ENCODE measurements around the gene FOXD2.

FOXD2 gene

DNA sequence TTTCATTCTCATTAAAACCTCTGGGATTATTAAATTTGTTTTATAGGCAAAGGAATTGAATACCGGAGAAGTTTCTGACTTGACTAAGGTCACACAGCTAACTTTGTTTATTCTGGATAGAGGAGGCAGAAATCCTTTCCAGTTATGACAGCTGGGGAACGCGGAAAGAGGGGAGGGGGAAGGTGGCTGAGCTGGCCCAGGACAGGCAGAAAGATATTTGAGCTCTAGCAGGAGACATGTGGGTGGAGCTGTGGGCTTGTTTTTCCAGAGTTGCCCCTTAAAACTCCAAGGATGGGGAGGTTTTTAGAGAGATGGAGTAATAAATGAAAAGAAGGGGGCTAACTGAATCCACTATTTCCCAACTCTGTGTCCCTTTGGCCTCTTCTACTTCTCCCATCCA is 27.8 kb downstream of the FOXD2 start:
- DNase-seq (ENCODE audit: low read depth, low spot score), result no peak
- Histone ChIP-seq H3K4me1 (ENCODE audit: control insufficient read depth, insufficient read depth, low read length) (peaks cover 3% of the 10 kb centered on the region; the same call in 1 of the 2 replicates), H3K4me3 (ENCODE audit: low read length) (no peak overlapping the region), H3K27ac (ENCODE audit: low read length) (no peak overlapping the region), H3K27me3 (ENCODE audit: control insufficient read depth, insufficient read depth, low read length) (no peaks in the 10 kb centered on the region), H3K9me3 (ENCODE audit: control insufficient read depth, insufficient read depth, low read length) (no peaks in the 10 kb centered on the region), H3K36me3 (ENCODE audit: control insufficient read depth, insufficient read depth, low read length) (no peaks in the 10 kb centered on the region)
- WGBS (ENCODE audit: insufficient coverage, insufficient read length), result no CpG with 5 or more reads among the region's 3 CpGs

DNA sequence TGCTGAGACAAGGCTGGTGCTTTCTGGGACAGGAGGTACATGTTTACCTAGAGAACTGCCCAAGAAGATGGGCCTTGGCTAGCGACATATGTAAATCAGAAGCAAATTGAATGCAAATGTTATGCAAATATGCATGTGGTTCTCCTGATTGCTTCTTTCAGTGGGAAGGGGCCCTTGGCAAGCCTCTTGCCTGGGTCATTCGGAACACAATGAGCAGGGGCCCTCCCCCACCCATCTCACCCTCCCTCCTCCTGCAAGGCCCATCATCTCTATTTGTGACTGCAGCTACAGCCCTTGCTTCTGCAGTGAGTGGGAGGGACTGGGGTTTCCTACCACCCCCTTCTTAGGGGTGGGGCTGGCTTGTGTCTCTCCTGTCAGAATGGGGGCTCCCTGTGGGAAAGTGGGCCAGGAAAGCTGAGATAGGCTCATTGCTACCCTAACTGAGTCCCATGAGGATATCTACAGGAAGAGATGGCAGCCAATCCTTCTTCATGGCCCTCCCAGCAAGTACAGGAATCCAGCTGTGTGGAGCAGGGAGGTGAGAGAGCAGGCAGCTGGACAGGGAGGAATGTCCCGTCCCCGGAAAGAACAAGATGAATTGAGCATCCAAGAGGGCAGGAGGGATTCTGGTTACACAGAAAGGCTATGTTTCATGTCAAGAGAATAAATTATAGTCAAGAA is 31.0 kb downstream of the FOXD2 start:
- H3K27ac ChIP-seq (ENCODE audit: low read length), result no peak overlapping the region
- no CpG with 5 or more reads among the region's 4 CpGs for WGBS (ENCODE audit: insufficient coverage, insufficient read length)
- H3K4me1 ChIP-seq (ENCODE audit: control insufficient read depth, insufficient read depth, low read length), result peaks cover 3% of the 10 kb centered on the region; the same call in 1 of the 2 replicates
- no peak for DNase-seq (ENCODE audit: low read depth, low spot score)
- no peak overlapping the region for H3K4me3 ChIP-seq (ENCODE audit: low read length)
- H3K9me3 ChIP-seq (ENCODE audit: control insufficient read depth, insufficient read depth, low read length), result no peaks in the 10 kb centered on the region
- H3K27me3 ChIP-seq (ENCODE audit: control insufficient read depth, insufficient read depth, low read length), result no peaks in the 10 kb centered on the region
- H3K36me3 ChIP-seq (ENCODE audit: control insufficient read depth, insufficient read depth, low read length), result no peaks in the 10 kb centered on the region

DNA sequence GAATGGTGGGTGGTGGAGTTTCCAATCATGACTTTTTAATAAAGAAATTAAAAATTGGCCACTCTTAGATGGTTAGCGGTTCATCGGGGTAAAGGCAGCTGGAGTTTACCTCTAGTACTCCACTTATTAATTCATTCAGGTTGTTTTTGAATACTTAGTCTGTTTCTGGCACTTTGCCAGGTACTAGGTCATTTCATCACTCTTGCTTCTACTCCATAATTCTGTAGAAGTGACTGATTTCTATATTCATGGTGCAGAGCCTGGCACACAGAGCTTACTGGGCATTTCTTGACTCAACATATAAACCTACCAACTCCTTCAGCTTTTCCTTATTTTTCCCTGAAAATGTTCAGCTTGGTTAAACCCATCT is 31.5 kb downstream of the FOXD2 start:
- H3K27ac ChIP-seq (ENCODE audit: low read length), result no peak overlapping the region
- WGBS (ENCODE audit: insufficient coverage, insufficient read length), result no CpG with 5 or more reads among the region's 2 CpGs
- no peak for DNase-seq (ENCODE audit: low read depth, low spot score)
- H3K27me3 ChIP-seq (ENCODE audit: control insufficient read depth, insufficient read depth, low read length), result no peaks in the 10 kb centered on the region
- H3K4me3 ChIP-seq (ENCODE audit: low read length), result no peak overlapping the region
- H3K36me3 ChIP-seq (ENCODE audit: control insufficient read depth, insufficient read depth, low read length), result no peaks in the 10 kb centered on the region
- H3K4me1 ChIP-seq (ENCODE audit: control insufficient read depth, insufficient read depth, low read length), result peaks cover 3% of the 10 kb centered on the region; the same call in 1 of the 2 replicates
- no peaks in the 10 kb centered on the region for H3K9me3 ChIP-seq (ENCODE audit: control insufficient read depth, insufficient read depth, low read length)

DNA sequence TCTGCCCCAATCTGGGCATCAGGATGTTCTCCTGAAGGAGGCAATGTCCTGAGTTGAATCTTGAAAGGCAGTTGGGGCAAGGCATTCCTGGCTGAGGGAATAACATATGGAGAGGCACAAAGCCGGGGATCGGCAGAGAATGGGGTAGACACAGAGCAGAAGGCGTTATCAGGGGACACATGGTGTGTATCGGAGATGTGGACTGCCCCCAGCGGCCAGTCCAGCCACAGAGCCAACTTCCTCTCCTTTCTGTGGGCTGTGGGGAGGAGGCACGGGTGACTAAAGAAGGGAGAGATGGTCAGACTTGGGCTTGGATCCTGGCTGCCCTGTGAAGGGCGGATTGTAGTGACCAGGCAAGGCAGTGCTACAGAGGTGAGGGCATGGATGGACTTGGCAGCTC is 32.1 kb downstream of the FOXD2 start:
- H3K27ac ChIP-seq (ENCODE audit: low read length), result no peak overlapping the region
- no peaks in the 10 kb centered on the region for H3K9me3 ChIP-seq (ENCODE audit: control insufficient read depth, insufficient read depth, low read length)
- no peaks in the 10 kb centered on the region for H3K27me3 ChIP-seq (ENCODE audit: control insufficient read depth, insufficient read depth, low read length)
- DNase-seq (ENCODE audit: low read depth, low spot score), result no peak
- no CpG with 5 or more reads among the region's 7 CpGs for WGBS (ENCODE audit: insufficient coverage, insufficient read length)
- H3K4me1 ChIP-seq (ENCODE audit: control insufficient read depth, insufficient read depth, low read length), result peaks cover 6% of the 10 kb centered on the region; the same call in 1 of the 2 replicates
- H3K36me3 ChIP-seq (ENCODE audit: control insufficient read depth, insufficient read depth, low read length), result no peaks in the 10 kb centered on the region
- no peak overlapping the region; the same call in 1 of the 2 replicates for H3K4me3 ChIP-seq (ENCODE audit: low read length)

DNA sequence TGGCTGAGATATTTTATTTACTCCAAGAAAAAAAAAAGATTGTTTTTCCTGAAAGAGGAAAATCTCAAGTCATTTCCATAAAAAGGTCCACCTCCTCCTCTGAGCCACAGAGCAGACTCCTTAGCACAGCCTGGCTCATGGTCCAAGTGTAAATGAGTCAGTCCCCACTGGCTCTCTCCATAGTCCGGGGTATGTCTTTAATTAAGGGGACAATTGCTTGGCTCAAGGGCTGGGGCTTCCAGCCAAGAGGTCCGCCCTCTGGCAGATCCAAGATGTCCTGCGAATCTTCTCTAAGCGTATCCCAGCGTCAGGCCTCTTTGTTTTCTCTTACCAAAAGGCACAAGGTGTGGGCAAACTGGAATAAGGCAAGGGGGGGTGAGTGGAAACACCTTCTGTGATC is 33.3 kb downstream of the FOXD2 start:
- DNase-seq (ENCODE audit: low read depth, low spot score), result no peak
- H3K27me3 ChIP-seq (ENCODE audit: control insufficient read depth, insufficient read depth, low read length), result no peaks in the 10 kb centered on the region
- H3K4me1 ChIP-seq (ENCODE audit: control insufficient read depth, insufficient read depth, low read length), result peaks cover 6% of the 10 kb centered on the region; the same call in 1 of the 2 replicates
- H3K4me3 ChIP-seq (ENCODE audit: low read length), result no peak overlapping the region
- no peaks in the 10 kb centered on the region for H3K9me3 ChIP-seq (ENCODE audit: control insufficient read depth, insufficient read depth, low read length)
- WGBS (ENCODE audit: insufficient coverage, insufficient read length), result no CpG with 5 or more reads among the region's 5 CpGs
- no peak overlapping the region for H3K27ac ChIP-seq (ENCODE audit: low read length)
- H3K36me3 ChIP-seq (ENCODE audit: control insufficient read depth, insufficient read depth, low read length), result no peaks in the 10 kb centered on the region

DNA sequence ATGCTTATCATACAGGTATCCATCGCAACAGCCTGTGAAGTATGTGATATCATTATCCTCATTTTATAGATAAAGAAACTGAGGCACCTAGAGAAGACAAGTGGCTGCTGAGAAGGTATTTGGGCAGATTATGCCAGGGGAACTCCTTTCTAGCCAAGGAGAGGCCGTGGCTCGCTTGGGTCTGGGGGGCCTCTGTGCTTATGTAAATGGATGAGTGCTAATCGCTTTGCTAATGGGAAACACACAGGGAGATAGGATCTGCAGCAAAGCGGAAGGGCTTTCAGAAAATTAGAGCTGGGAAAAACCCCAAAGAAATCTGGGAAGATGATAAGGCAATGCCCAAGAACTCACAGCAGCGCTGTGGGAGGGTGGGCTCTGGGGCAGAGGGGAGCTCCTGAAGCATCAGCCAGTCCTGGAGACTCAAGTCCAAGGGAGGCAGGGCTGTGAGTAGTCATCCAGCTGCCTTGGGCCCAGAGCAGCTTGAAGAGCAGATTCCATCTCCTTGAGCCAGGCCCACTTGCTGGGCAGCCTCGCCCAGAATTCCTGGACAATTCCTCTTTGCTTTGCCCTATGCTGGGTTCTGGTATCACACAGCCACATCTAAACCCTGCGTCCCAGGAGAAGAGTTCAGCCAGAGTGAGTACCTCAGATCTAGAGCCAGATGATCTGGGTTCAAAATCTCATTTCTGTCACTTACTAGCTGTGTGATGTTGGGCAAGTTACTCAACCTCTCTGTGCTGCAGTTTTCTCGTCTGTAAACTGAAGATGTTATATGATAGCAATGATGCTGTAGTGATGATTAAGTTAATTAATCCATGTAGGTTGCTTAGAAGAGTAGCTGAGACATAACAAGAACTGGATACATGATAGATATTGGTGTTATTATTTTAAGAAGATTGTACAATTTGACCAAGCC is 36.7 kb downstream of the FOXD2 start:
- DNase-seq (ENCODE audit: low read depth, low spot score), result no peak
- H3K36me3 ChIP-seq (ENCODE audit: control insufficient read depth, insufficient read depth, low read length), result no peaks in the 10 kb centered on the region
- H3K4me3 ChIP-seq (ENCODE audit: low read length), result no peak overlapping the region
- no peaks in the 10 kb centered on the region for H3K9me3 ChIP-seq (ENCODE audit: control insufficient read depth, insufficient read depth, low read length)
- WGBS (ENCODE audit: insufficient coverage, insufficient read length), result no CpG with 5 or more reads among the region's 9 CpGs
- H3K27me3 ChIP-seq (ENCODE audit: control insufficient read depth, insufficient read depth, low read length), result no peaks in the 10 kb centered on the region
- H3K4me1 ChIP-seq (ENCODE audit: control insufficient read depth, insufficient read depth, low read length), result peaks cover 2% of the 10 kb centered on the region; the same call in 1 of the 2 replicates
- no peak overlapping the region for H3K27ac ChIP-seq (ENCODE audit: low read length)

DNA sequence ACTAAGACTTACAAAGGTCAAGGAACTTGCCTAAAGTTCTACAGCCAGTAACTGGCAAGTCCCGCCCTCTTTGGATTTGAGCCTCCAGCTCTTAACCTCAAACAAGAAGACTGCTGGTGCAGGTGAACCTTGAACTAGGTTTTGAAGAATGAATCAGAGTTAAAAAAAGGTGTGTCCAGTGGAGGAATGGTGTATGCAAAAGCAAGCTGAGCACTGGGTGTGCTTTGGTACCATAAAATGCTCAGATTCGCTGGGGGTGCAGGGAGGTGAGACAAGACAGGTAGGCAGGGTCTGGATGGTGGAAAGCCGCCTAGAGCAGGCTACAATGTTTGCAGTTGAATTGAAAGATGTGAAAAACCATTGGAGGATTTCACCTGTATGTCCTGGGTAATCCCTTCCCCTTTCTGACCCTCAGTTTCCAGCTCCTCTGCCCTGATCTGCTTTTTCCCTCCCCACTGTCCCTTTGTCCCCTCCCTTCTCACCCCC is 39.8 kb downstream of the FOXD2 start:
- no peaks in the 10 kb centered on the region for H3K9me3 ChIP-seq (ENCODE audit: control insufficient read depth, insufficient read depth, low read length)
- WGBS (ENCODE audit: insufficient coverage, insufficient read length), result no CpG with 5 or more reads among the region's 3 CpGs
- DNase-seq (ENCODE audit: low read depth, low spot score), result no peak
- H3K27me3 ChIP-seq (ENCODE audit: control insufficient read depth, insufficient read depth, low read length), result no peaks in the 10 kb centered on the region
- H3K4me1 ChIP-seq (ENCODE audit: control insufficient read depth, insufficient read depth, low read length), result peaks cover 2% of the 10 kb centered on the region; the same call in 1 of the 2 replicates
- no peak overlapping the region for H3K27ac ChIP-seq (ENCODE audit: low read length)
- H3K36me3 ChIP-seq (ENCODE audit: control insufficient read depth, insufficient read depth, low read length), result no peaks in the 10 kb centered on the region
- no peak overlapping the region for H3K4me3 ChIP-seq (ENCODE audit: low read length)

DNA sequence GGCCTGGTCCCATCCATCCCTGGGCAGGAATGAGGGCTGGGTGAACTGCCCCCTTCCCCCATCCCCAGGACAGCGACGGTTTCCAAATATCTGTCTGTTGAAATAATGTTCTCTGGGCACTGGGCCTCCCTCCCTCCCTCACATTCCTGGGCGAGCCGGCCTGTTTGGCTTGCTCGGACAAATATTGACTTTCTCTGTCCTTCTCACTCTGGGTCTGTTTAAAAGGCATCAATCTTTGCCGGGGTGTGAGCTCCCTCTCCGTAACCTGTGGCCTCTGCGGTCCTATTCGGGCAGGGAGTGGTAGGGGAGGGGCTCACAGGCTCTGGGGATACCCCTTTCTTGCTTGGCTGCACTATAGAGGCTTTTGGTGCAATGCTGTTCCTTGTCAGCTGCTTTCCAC is 40.2 kb downstream of the FOXD2 start:
- H3K4me1 ChIP-seq (ENCODE audit: control insufficient read depth, insufficient read depth, low read length), result peaks cover 2% of the 10 kb centered on the region; the same call in 1 of the 2 replicates
- no peaks in the 10 kb centered on the region for H3K9me3 ChIP-seq (ENCODE audit: control insufficient read depth, insufficient read depth, low read length)
- H3K27ac ChIP-seq (ENCODE audit: low read length), result no peak overlapping the region
- H3K36me3 ChIP-seq (ENCODE audit: control insufficient read depth, insufficient read depth, low read length), result no peaks in the 10 kb centered on the region
- WGBS (ENCODE audit: insufficient coverage, insufficient read length), result no CpG with 5 or more reads among the region's 9 CpGs
- DNase-seq (ENCODE audit: low read depth, low spot score), result no peak
- no peak overlapping the region for H3K4me3 ChIP-seq (ENCODE audit: low read length)
- no peaks in the 10 kb centered on the region for H3K27me3 ChIP-seq (ENCODE audit: control insufficient read depth, insufficient read depth, low read length)

DNA sequence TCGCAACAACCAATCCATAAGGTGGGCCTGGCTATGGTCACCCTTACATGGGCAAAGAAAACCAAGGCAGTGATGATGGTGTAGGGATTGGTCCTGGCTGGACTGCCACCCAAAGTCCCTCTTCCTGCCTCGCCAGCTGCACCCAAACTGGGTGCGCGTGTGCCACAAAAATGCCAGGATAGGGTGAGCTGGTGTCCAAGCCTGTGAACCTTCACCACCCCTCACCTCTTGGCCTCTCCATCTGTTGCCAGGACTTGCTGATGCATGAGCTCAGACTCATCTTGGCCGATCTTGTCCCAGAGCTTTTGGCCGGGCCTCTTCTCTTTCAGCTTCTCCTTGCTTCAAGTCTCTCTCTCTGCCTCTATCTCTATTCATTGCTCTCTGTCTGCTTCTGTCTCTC is 41.8 kb downstream of the FOXD2 start:
- H3K4me1 ChIP-seq (ENCODE audit: control insufficient read depth, insufficient read depth, low read length), result no peaks in the 10 kb centered on the region
- WGBS (ENCODE audit: insufficient coverage, insufficient read length), result no CpG with 5 or more reads among the region's 6 CpGs
- no peak overlapping the region for H3K27ac ChIP-seq (ENCODE audit: low read length)
- no peak overlapping the region for H3K4me3 ChIP-seq (ENCODE audit: low read length)
- no peaks in the 10 kb centered on the region for H3K9me3 ChIP-seq (ENCODE audit: control insufficient read depth, insufficient read depth, low read length)
- no peak for DNase-seq (ENCODE audit: low read depth, low spot score)
- no peaks in the 10 kb centered on the region for H3K36me3 ChIP-seq (ENCODE audit: control insufficient read depth, insufficient read depth, low read length)
- H3K27me3 ChIP-seq (ENCODE audit: control insufficient read depth, insufficient read depth, low read length), result no peaks in the 10 kb centered on the region

DNA sequence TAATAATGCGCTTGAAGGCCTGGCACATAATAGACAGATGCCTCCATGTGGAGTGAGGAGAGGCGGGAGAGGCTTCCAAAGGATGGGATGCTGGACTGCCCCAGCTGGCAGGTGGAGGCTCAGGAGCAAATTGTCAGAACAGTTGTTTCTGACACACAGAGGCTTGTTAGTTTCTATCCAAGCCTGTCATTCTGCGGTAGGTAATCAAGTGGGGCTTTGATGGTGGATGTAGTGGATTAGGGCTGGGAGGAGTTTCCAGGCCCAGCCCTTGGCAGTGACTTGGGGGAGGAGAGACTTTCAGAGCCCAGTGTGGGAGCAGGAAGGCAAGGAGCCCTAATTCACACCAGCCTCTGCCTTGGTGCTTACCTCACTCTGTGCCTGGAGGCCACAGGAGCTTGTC is 44.1 kb downstream of the FOXD2 start:
- no CpG with 5 or more reads among the region's 3 CpGs for WGBS (ENCODE audit: insufficient coverage, insufficient read length)
- H3K27me3 ChIP-seq (ENCODE audit: control insufficient read depth, insufficient read depth, low read length), result no peaks in the 10 kb centered on the region
- H3K27ac ChIP-seq (ENCODE audit: low read length), result no peak overlapping the region
- H3K4me3 ChIP-seq (ENCODE audit: low read length), result no peak overlapping the region
- no peak for DNase-seq (ENCODE audit: low read depth, low spot score)
- no peaks in the 10 kb centered on the region for H3K9me3 ChIP-seq (ENCODE audit: control insufficient read depth, insufficient read depth, low read length)
- H3K4me1 ChIP-seq (ENCODE audit: control insufficient read depth, insufficient read depth, low read length), result no peaks in the 10 kb centered on the region
- no peaks in the 10 kb centered on the region for H3K36me3 ChIP-seq (ENCODE audit: control insufficient read depth, insufficient read depth, low read length)
